ENCODE data around the gene CACNA1C. TPM values are rescaled to one million over a fixed set of nuclear protein-coding genes. Genes with fewer than 3 reads are reported as not detected.
"Not testable (repeated sequence)": the region's sequence is repeated elsewhere in the genome, so short reads cannot be mapped to it uniquely, and the experiment has no call there.

CACNA1C gene
- total RNA-seq, 2 experiments from 2014 or later, result 0.69 to 1.4 TPM

DNA sequence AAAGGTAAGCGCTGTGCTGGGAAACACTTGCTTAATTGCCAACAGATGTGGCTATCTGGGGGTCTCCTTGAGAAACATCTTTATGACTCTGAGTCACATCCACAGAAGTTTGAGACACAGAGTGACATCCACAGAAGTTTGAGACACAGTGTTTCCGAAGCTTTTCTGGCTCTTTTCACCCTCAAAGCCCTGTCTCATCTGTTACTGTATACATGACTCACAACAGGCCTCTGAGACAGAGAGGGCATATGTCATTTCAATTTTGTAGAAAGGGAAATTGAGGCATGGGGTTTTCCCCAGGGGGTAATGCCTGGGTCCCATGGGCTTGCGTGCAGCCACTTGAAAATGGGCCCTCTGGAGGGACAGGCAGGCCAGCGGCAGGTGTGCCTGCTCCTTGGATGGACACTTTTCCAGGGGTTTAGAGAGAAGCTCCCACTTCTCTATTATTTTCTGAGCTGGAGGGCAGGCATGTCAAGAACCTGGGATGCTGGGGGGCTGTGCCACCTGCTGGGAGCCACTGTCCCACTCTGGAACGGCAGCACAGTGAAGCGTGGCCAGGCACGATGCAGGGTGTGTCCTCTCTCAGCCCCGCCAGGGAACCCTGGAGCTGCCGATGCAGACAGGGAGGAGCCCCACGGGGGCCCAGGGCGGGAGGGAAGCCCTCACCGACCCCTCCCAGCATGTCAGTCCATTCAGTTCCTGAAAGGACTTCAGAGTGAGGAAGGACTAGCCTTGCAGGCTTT lies 630.7 kb downstream of the CACNA1C start:
- DNase-seq (ENCODE audit: low spot score), result no peak

DNA sequence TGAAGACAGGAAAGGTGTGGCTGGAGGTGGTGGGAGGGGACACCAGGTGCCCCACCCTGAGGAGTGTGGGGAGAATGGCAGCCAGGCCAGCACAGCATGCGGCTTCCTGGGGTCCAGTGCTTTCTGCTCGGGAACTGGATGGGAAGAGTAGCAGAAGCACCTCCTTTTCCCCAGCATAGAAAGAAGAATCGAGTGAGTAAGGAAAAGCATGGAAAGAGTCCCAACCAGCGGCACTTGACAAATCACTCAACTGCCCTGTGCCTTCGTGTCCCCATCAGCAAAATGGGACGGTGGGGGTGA lies 631.2 kb downstream of the CACNA1C start:
- intact Hi-C loops (cut with micrococcal nuclease; ENCODE audit: unreplicated experiment); H2AFZ ChIP-seq (ENCODE audit: low read length); DNase-seq (ENCODE audit: low spot score); H3K4me3 ChIP-seq (ENCODE audit: low read depth, low read length, poor library complexity, severe bottlenecking); POLR2A ChIA-PET; BruUV-seq (replicated peaks); H3K79me2 ChIP-seq (ENCODE audit: insufficient read depth, low read depth, low read length); H3K4me2 ChIP-seq (ENCODE audit: low read length); H4K20me1 ChIP-seq (ENCODE audit: insufficient read depth, low read length); H3K27ac ChIP-seq (ENCODE audit: low read depth, low read length, poor library complexity, severe bottlenecking); H3K9me2 ChIP-seq (ENCODE audit: insufficient read depth, low read length); H3K9me3 ChIP-seq (ENCODE audit: low read length); H3K4me1 ChIP-seq (ENCODE audit: insufficient read depth, low read length, poor library complexity, severe bottlenecking); H3K36me3 ChIP-seq (ENCODE audit: insufficient read depth, low read length): not testable (repeated sequence)
- CTCF ChIA-PET (ENCODE audit: unreplicated experiment), result interaction anchor here (1.0 kb wide), 1 partner anchor 8 kb away, joined by 5 read pairs; no protein-coding TSS in a partner anchor

More for the DNA sequence above, 630.7 kb downstream of the CACNA1C start:
- intact Hi-C loops (cut with micrococcal nuclease; ENCODE audit: unreplicated experiment), result loop anchor here (1.0 kb wide), 2 partner anchors 96 to 101 kb away; no protein-coding TSS in a partner anchor
- no peaks in the 10 kb centered on the region for H3K9me2 ChIP-seq (ENCODE audit: insufficient read depth, low read length)
- no peak overlapping the region for H2AFZ ChIP-seq (ENCODE audit: low read length)
- ChIA-PET POLR2A (interaction anchor here (0.7 kb wide), 1 partner anchor 10 kb away, joined by 5 read pairs; no protein-coding TSS in a partner anchor), CTCF (ENCODE audit: unreplicated experiment) (interaction anchor here (1.0 kb wide), 1 partner anchor 8 kb away, joined by 5 read pairs; no protein-coding TSS in a partner anchor)
- BruUV-seq (replicated peaks), result no TSS peak
- no peak overlapping the region for H3K4me2 ChIP-seq (ENCODE audit: low read length)
- H3K27ac ChIP-seq (ENCODE audit: low read depth, low read length, poor library complexity, severe bottlenecking), result no peak overlapping the region
- no peaks in the 10 kb centered on the region for H3K79me2 ChIP-seq (ENCODE audit: insufficient read depth, low read depth, low read length)
- no peak for TF ChIP-seq EZH2phosphoT487 (IDR thresholded peaks at IDR 0.05; ENCODE audit: borderline replicate concordance, low read depth, low read length)
- TF ChIP-seq, protein P1, sequence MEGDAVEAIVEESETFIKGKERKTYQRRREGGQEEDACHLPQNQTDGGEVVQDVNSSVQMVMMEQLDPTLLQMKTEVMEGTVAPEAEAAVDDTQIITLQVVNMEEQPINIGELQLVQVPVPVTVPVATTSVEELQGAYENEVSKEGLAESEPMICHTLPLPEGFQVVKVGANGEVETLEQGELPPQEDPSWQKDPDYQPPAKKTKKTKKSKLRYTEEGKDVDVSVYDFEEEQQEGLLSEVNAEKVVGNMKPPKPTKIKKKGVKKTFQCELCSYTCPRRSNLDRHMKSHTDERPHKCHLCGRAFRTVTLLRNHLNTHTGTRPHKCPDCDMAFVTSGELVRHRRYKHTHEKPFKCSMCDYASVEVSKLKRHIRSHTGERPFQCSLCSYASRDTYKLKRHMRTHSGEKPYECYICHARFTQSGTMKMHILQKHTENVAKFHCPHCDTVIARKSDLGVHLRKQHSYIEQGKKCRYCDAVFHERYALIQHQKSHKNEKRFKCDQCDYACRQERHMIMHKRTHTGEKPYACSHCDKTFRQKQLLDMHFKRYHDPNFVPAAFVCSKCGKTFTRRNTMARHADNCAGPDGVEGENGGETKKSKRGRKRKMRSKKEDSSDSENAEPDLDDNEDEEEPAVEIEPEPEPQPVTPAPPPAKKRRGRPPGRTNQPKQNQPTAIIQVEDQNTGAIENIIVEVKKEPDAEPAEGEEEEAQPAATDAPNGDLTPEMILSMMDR (conservative IDR thresholded peaks at IDR 0.05; ENCODE audit: low read length), result 0 out of 2 replicates have a peak, but pooled peaks have one; percentile 35
- H3K4me1 ChIP-seq (ENCODE audit: insufficient read depth, low read length, poor library complexity, severe bottlenecking), result no peaks in the 10 kb centered on the region
- no peak overlapping the region for H3K4me3 ChIP-seq (ENCODE audit: low read depth, low read length, poor library complexity, severe bottlenecking)
- H3K36me3 ChIP-seq (ENCODE audit: insufficient read depth, low read length), result no peaks in the 10 kb centered on the region
- no peaks in the 10 kb centered on the region for H4K20me1 ChIP-seq (ENCODE audit: insufficient read depth, low read length)
- no peaks in the 10 kb centered on the region for H3K9me3 ChIP-seq (ENCODE audit: low read length)

DNA sequence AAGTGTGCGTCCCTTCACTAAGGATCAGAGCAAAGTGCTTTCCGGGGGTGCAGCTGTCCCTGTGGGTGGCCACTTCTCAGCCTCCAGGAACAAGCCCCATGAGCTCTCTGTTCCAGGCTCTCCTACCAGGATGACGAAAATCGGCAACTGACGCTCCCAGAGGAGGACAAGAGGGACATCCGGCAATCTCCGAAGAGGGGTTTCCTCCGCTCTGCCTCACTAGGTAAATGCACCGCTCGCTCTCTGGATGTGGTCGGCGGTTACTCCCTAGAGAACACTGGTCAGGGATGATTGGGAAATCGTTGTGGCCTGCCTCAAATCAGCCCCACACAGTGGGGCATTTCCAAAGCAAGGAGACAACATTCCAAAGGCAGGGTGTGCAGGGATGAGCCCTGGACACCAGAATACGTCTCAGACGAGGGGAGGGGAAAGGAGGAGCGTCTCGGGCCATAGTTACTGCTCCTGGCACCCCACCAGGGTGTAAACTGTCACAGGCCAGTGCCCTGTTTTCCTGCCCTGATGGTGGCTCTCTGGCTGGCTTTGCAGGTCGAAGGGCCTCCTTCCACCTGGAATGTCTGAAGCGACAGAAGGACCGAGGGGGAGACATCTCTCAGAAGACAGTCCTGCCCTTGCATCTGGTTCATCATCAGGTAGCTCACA lies 633.0 kb downstream of the CACNA1C start:
- POLR2A ChIA-PET; intact Hi-C loops (cut with micrococcal nuclease; ENCODE audit: unreplicated experiment); H3K4me3 ChIP-seq (ENCODE audit: low read depth, low read length, poor library complexity, severe bottlenecking); H2AFZ ChIP-seq (ENCODE audit: low read length); DNase-seq (ENCODE audit: low spot score); H3K27ac ChIP-seq (ENCODE audit: low read depth, low read length, poor library complexity, severe bottlenecking); H3K79me2 ChIP-seq (ENCODE audit: insufficient read depth, low read depth, low read length); H3K9me2 ChIP-seq (ENCODE audit: insufficient read depth, low read length); H3K4me2 ChIP-seq (ENCODE audit: low read length); H3K9me3 ChIP-seq (ENCODE audit: low read length); H4K20me1 ChIP-seq (ENCODE audit: insufficient read depth, low read length); BruUV-seq (replicated peaks); CTCF ChIA-PET (ENCODE audit: unreplicated experiment); H3K36me3 ChIP-seq (ENCODE audit: insufficient read depth, low read length); H3K4me1 ChIP-seq (ENCODE audit: insufficient read depth, low read length, poor library complexity, severe bottlenecking): not testable (repeated sequence)
